HEK293T (cell line): ENCODE measurements around the gene ZIC2.

Experiments
- ARNT ChIP-seq: fragments of 450-650 bp; IDR thresholded peaks from 2 replicates; pipeline ENCODE4 v1.6.1; 2017; ENCODE audit warnings: mild to moderate bottlenecking
- BHLHE40 ChIP-seq: fragments of 450-650 bp; IDR thresholded peaks from 2 replicates; pipeline ENCODE4 v1.6.1; 2016; ENCODE audit warnings: mild to moderate bottlenecking, moderate library complexity, borderline replicate concordance
- CTBP1 ChIP-seq: fragments of 450-650 bp; IDR thresholded peaks from 2 replicates; pipeline ENCODE4 v1.6.1; 2016; ENCODE audit warnings: borderline replicate concordance
- ELF4 ChIP-seq: fragments of 450-650 bp; IDR thresholded peaks from 2 replicates; pipeline ENCODE4 v1.6.1; 2017; ENCODE audit warnings: antibody characterized with exemption
- FOXA1 ChIP-seq: fragments of 450-650 bp; IDR thresholded peaks from 2 replicates; pipeline ENCODE4 v1.6.1; 2016; ENCODE audit warnings: mild to moderate bottlenecking
- FOXM1 ChIP-seq: fragments of 450-650 bp; IDR thresholded peaks from 2 replicates; pipeline ENCODE4 v1.6.1; 2017; ENCODE audit warnings: mild to moderate bottlenecking, borderline replicate concordance
- HDGF ChIP-seq: fragments of 450-650 bp; IDR thresholded peaks from 2 replicates; pipeline ENCODE4 v1.6.1; 2017; ENCODE audit warnings: antibody characterized with exemption, borderline replicate concordance
- L3MBTL2 ChIP-seq: fragments of 450-650 bp; conservative IDR thresholded peaks from 2 replicates; pipeline ENCODE4 v1.6.1; 2016; ENCODE audit warnings: mild to moderate bottlenecking
- NFRKB ChIP-seq: fragments of 450-650 bp; IDR thresholded peaks from 2 replicates; pipeline ENCODE4 v1.6.1; 2016; ENCODE audit warnings: mild to moderate bottlenecking, moderate library complexity
- PKNOX1 ChIP-seq: fragments of 450-650 bp; IDR thresholded peaks from 2 replicates; pipeline ENCODE4 v1.6.1; 2016
- SP1 ChIP-seq: fragments of 450-650 bp; IDR thresholded peaks from 2 replicates; pipeline ENCODE4 v1.6.1; 2017
- SUZ12 ChIP-seq: fragments of 450-650 bp; IDR thresholded peaks from 2 replicates; pipeline ENCODE4 v1.6.1; 2016; ENCODE audit warnings: mild to moderate bottlenecking
- TARDBP ChIP-seq: fragments of 450-650 bp; IDR thresholded peaks from 2 replicates; pipeline ENCODE4 v1.6.1; 2016
- ZNF384 ChIP-seq: fragments of 450-650 bp; IDR thresholded peaks from 2 replicates; pipeline ENCODE4 v1.6.1; 2016

GRCh38 chr13:100035936-100036335 is 54.4 kb downstream of the ZIC2 start:
- TF ChIP-seq CTBP1 (no peak), BHLHE40 (no peak), SUZ12 (no peak), ARNT (no peak), FOXA1 (no peak), PKNOX1 (no peak), L3MBTL2 (no peak), TARDBP (no peak), SP1 (no peak), ELF4 (no peak), HDGF (no peak), FOXM1 (no peak), NFRKB (no peak), ZNF384 (no peak)
